H9 (cell line): ENCODE data around the gene MYLK3. TPM values are rescaled to one million over a fixed set of nuclear protein-coding genes. Genes with fewer than 3 reads are reported as not detected.

ENCODE experiments used
- DNase-seq: peaks from one replicate; pipeline ENCODE4 v3.0.0-alpha.2; 2017
- H2AFZ ChIP-seq: one replicate; pipeline ENCODE4 v1.6.1; 2013; ENCODE audit warnings: mild to moderate bottlenecking, low read length, control low read depth, moderate library complexity
- H2AK5ac ChIP-seq: 2 replicates; pipeline ENCODE4 v1.6.1; 2013; ENCODE audit warnings: low read length, control low read depth, mixed read lengths; ENCODE audit not compliant: insufficient read length
- H2BK120ac ChIP-seq: one replicate; pipeline ENCODE4 v1.6.1; 2013; ENCODE audit warnings: low read depth, mild to moderate bottlenecking, low read length, control low read depth, inconsistent platforms; ENCODE audit not compliant: poor library complexity, severe bottlenecking
- H2BK12ac ChIP-seq: 2 replicates; pipeline ENCODE4 v1.6.1; 2013; ENCODE audit warnings: low read length, control low read depth, mixed read lengths, low read depth; ENCODE audit not compliant: insufficient read length
- H2BK15ac ChIP-seq: 2 replicates; pipeline ENCODE4 v1.6.1; 2013; ENCODE audit warnings: low read depth, low read length, control low read depth
- H2BK20ac ChIP-seq: one replicate; pipeline ENCODE4 v1.6.1; 2013; ENCODE audit warnings: low read depth, mild to moderate bottlenecking, low read length, control low read depth, inconsistent platforms; ENCODE audit not compliant: poor library complexity, severe bottlenecking
- H2BK5ac ChIP-seq: 2 replicates; pipeline ENCODE4 v1.6.1; 2013; ENCODE audit warnings: low read length, control low read depth, mixed read lengths; ENCODE audit not compliant: insufficient read length
- H3K14ac ChIP-seq: 2 replicates; pipeline ENCODE4 v1.6.1; 2013; ENCODE audit warnings: low read length, control low read depth; ENCODE audit not compliant: insufficient read depth
- H3K18ac ChIP-seq: 2 replicates; pipeline ENCODE4 v1.6.1; 2013; ENCODE audit warnings: low read depth, mild to moderate bottlenecking, mixed read lengths, low read length, control low read depth; ENCODE audit not compliant: insufficient read length
- H3K23ac ChIP-seq: 2 replicates; pipeline ENCODE4 v1.6.1; 2013; ENCODE audit warnings: low read length, control low read depth, mixed read lengths, low read depth; ENCODE audit not compliant: insufficient read length
- H3K23me2 ChIP-seq: 2 replicates; pipeline ENCODE4 v1.6.1; 2013; ENCODE audit warnings: low read depth, mild to moderate bottlenecking, mixed read lengths, low read length, control low read depth; ENCODE audit not compliant: insufficient read length, poor library complexity, severe bottlenecking
- H3K27ac ChIP-seq: 2 replicates; pipeline ENCODE4 v1.5.1; 2013; ENCODE audit warnings: low read length, control low read depth, mixed read lengths, low read depth; ENCODE audit not compliant: insufficient read length
- H3K27me3 ChIP-seq: 2 replicates; pipeline ENCODE4 v1.6.1; 2013; ENCODE audit warnings: low read length, control low read depth, inconsistent platforms; ENCODE audit not compliant: insufficient read depth
- H3K4ac ChIP-seq: 2 replicates; pipeline ENCODE4 v1.6.1; 2013; ENCODE audit warnings: low read depth, mild to moderate bottlenecking, control low read depth, inconsistent platforms, low read length, moderate library complexity
- H3K4me1 ChIP-seq: 2 replicates; pipeline ENCODE4 v1.6.1; 2013; ENCODE audit warnings: low read length, control low read depth, inconsistent platforms; ENCODE audit not compliant: insufficient read depth
- H3K4me2 ChIP-seq: 2 replicates; pipeline ENCODE4 v1.6.1; 2013; ENCODE audit warnings: low read length, control low read depth, mixed read lengths; ENCODE audit not compliant: insufficient read length, insufficient read depth
- H3K56ac ChIP-seq: 2 replicates; pipeline ENCODE4 v1.6.1; 2013; ENCODE audit warnings: low read depth, mild to moderate bottlenecking, mixed read lengths, low read length, control low read depth; ENCODE audit not compliant: insufficient read length
- H3K79me1 ChIP-seq: 2 replicates; pipeline ENCODE4 v1.6.1; 2013; ENCODE audit warnings: low read depth, mild to moderate bottlenecking, moderate library complexity, low read length, control low read depth, inconsistent platforms; ENCODE audit not compliant: insufficient read depth, poor library complexity, severe bottlenecking
- H3K79me2 ChIP-seq: 2 replicates; pipeline ENCODE4 v1.6.1; 2013; ENCODE audit warnings: low read length, control low read depth, inconsistent platforms; ENCODE audit not compliant: insufficient read depth
- H3K9ac ChIP-seq: 2 replicates; pipeline ENCODE4 v1.6.1; 2013; ENCODE audit warnings: low read length, control low read depth, mixed read lengths; ENCODE audit not compliant: insufficient read length; ENCODE audit errors: extremely low read depth
- H3K9me3 ChIP-seq: one replicate; pipeline ENCODE4 v1.6.1; 2013; ENCODE audit warnings: low read depth, low read length, inconsistent platforms; ENCODE audit not compliant: control insufficient read depth
- H3T11ph ChIP-seq: one replicate; pipeline ENCODE4 v1.6.1; 2013; ENCODE audit warnings: mild to moderate bottlenecking, low read length, control low read depth, inconsistent platforms
- H4K20me1 ChIP-seq: one replicate; pipeline ENCODE4 v1.6.1; 2013; ENCODE audit not compliant: control insufficient read depth, insufficient read length, insufficient read depth
- H4K5ac ChIP-seq: 2 replicates; pipeline ENCODE4 v1.6.1; 2013; ENCODE audit warnings: low read depth, mild to moderate bottlenecking, mixed read lengths, low read length, control low read depth; ENCODE audit not compliant: insufficient read length
- H4K8ac ChIP-seq: replicated peaks from 2 replicates; pipeline ENCODE4 v1.6.1; 2013; ENCODE audit warnings: low read length, control low read depth, mixed read lengths, low read depth; ENCODE audit not compliant: insufficient read length
- H4K91ac ChIP-seq: 2 replicates; pipeline ENCODE4 v1.6.1; 2013; ENCODE audit warnings: low read depth, mild to moderate bottlenecking, moderate library complexity, mixed read lengths, low read length, control low read depth; ENCODE audit not compliant: insufficient read length
- H3K27ac Mint-ChIP-seq, 3 experiments: 2 replicates in 2 of 3; 3 replicates in 1 of 3; pipeline ENCODE4 v1.8.0; 2020 to 2021; ENCODE audit warnings: mixed read lengths in 3 of 3, mild to moderate bottlenecking in 1 of 3, moderate library complexity in 1 of 3
- H3K27me3 Mint-ChIP-seq: 2 replicates; pipeline ENCODE4 v1.8.0; 2021; ENCODE audit warnings: low read depth, mild to moderate bottlenecking, moderate library complexity, mixed read lengths
- H3K36me3 Mint-ChIP-seq, 3 experiments: 2 replicates in 2 of 3; 3 replicates in 1 of 3; pipeline ENCODE4 v1.8.0; 2020 to 2021; ENCODE audit warnings: low read depth in 3 of 3, mixed read lengths in 3 of 3; ENCODE audit not compliant: insufficient read depth in 1 of 3
- H3K4me1 Mint-ChIP-seq, 2 experiments: 2 replicates each; pipeline ENCODE4 v1.8.0; 2020; ENCODE audit warnings: mixed read lengths in 2 of 2
- H3K4me3 Mint-ChIP-seq, 2 experiments: 2 replicates in 1 of 2; 3 replicates in 1 of 2; pipeline ENCODE4 v1.8.0; 2020 to 2021; ENCODE audit warnings: mild to moderate bottlenecking in 2 of 2, mixed read lengths in 2 of 2, moderate library complexity in 1 of 2
- H3K9me3 Mint-ChIP-seq, 2 experiments: 2 replicates in 1 of 2; 3 replicates in 1 of 2; pipeline ENCODE4 v1.8.0; 2020; ENCODE audit warnings: mild to moderate bottlenecking in 2 of 2, mixed read lengths in 2 of 2, moderate library complexity in 1 of 2
- WGBS: extraction: QIAGEN DNeasy Blood & Tissue Kit; methylation state at CpG from one replicate; pipeline ENCODE4 v1.1.7; 2013; ENCODE audit warnings: missing lambda C conversion rate, low lambda C conversion rate, mixed read lengths; ENCODE audit not compliant: insufficient read length; ENCODE audit errors: extremely low coverage; 5-methylcytosine and 5-hydroxymethylcytosine counted together
- total RNA-seq: library from RNA; stranded (reverse); gene quantifications from 2 replicates; pipeline ENCODE4 v1.2.1, GENCODE V29; 2021
- TF ChIP-seq, protein P1 (sequence below): fragments of 200-600 bp; sonication (generic); conservative IDR thresholded peaks from 3 replicates; pipeline ENCODE4 v1.8.0; 2021; ENCODE audit warnings: antibody characterized with exemption, mild to moderate bottlenecking

MYLK3 gene
- total RNA-seq, 1 experiment from 2014 or later: 0.90 TPM

DNA sequence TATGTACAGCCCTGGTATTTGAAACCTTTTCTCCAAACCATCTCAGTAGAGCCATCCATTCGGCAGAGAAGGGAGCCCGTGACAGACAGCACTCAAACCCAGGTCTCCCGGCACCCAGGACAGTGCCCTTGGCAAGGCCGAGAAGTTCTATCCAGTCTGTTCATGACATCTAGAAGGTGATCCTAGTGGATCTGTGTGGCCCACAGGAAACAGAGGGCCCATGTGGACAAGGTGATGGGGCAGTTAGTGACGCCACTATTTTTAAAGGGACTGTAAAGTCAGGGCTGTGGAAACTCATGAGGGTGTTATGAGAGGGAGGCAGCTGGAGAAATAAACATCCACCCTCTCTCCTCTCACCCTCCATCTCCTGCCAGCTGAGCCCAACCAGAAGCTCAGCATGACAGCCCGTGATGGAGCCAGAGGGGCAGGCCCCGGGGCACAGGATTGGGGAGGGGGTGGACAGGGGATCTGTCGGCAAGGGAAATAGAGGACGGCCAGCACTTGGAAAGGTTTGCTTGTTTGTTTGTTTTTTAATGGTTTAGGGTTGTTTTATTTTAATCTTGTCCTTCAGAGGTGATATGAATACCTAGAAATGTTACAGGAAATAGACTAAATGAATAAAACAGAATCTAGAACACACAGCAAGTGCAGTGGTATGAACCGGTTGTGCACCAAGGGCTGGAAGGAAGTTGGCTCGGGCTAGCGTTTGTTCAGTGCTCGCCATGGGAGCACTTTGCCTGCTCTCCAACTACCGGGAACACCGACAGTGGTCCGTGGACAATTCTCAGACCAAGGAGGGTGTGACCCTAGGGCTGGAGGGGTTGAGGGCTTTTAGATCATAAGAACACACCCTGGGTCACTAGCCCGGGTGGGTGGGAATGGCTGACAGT, 17.1 kb downstream of the MYLK3 start:
- H3K4ac ChIP-seq: no peak overlapping the region
- no CpG with 5 or more reads among the region's 17 CpGs for WGBS
- H3K27ac ChIP-seq: no peak overlapping the region
- H2BK20ac ChIP-seq: no peak overlapping the region
- H2BK120ac ChIP-seq: no peak overlapping the region
- no peaks in the 10 kb centered on the region for H3K23me2 ChIP-seq
- no peak overlapping the region for H4K5ac ChIP-seq
- H4K20me1 ChIP-seq: no peaks in the 10 kb centered on the region
- Mint-ChIP-seq H3K36me3 (no peaks in the 10 kb centered on the region; a peak in 1 of 7 replicates), H3K4me3 (no peak overlapping the region), H3K9me3 (no peaks in the 10 kb centered on the region; a peak in 3 of 5 replicates), H3K4me1 (peaks cover 0 to 3% of the 10 kb centered on the region in 2 experiments; a peak in 1 of 4 replicates), H3K27me3 (no peaks in the 10 kb centered on the region), H3K27ac (peak overlapping the region in 1 of 3 experiments; percentile 92; a peak in 1 of 7 replicates)
- H2BK5ac ChIP-seq: no peak overlapping the region
- H2AFZ ChIP-seq: no peak overlapping the region
- no peaks in the 10 kb centered on the region for H3K27me3 ChIP-seq
- no peak overlapping the region for H3K4me2 ChIP-seq
- H3K23ac ChIP-seq: no peak overlapping the region
- H3K9ac ChIP-seq: no peak overlapping the region
- H4K91ac ChIP-seq: no peak overlapping the region
- no peak overlapping the region for H2BK15ac ChIP-seq
- TF ChIP-seq, protein P1, sequence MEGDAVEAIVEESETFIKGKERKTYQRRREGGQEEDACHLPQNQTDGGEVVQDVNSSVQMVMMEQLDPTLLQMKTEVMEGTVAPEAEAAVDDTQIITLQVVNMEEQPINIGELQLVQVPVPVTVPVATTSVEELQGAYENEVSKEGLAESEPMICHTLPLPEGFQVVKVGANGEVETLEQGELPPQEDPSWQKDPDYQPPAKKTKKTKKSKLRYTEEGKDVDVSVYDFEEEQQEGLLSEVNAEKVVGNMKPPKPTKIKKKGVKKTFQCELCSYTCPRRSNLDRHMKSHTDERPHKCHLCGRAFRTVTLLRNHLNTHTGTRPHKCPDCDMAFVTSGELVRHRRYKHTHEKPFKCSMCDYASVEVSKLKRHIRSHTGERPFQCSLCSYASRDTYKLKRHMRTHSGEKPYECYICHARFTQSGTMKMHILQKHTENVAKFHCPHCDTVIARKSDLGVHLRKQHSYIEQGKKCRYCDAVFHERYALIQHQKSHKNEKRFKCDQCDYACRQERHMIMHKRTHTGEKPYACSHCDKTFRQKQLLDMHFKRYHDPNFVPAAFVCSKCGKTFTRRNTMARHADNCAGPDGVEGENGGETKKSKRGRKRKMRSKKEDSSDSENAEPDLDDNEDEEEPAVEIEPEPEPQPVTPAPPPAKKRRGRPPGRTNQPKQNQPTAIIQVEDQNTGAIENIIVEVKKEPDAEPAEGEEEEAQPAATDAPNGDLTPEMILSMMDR: no peak
- no peak overlapping the region for H2BK12ac ChIP-seq
- H3K79me2 ChIP-seq: no peaks in the 10 kb centered on the region
- H3K4me1 ChIP-seq: no peaks in the 10 kb centered on the region
- no peak overlapping the region for H2AK5ac ChIP-seq
- H3K9me3 ChIP-seq: no peaks in the 10 kb centered on the region
- H3T11ph ChIP-seq: no peak overlapping the region
- H3K56ac ChIP-seq: no peak overlapping the region
- H3K14ac ChIP-seq: no peak overlapping the region
- no peak overlapping the region for H4K8ac ChIP-seq
- no peak for DNase-seq
- H3K79me1 ChIP-seq: no peaks in the 10 kb centered on the region
- H3K18ac ChIP-seq: no peak overlapping the region
